ENCODE results near the gene NCAPG2.

Gene NCAPG2

GRCh38 chr7:158589653-158590052 is 115.0 kb downstream of the NCAPG2 start:
- DNase-seq: no peak

- no peak for DNase-seq
Measured at GRCh38 chr7:158588878-158589442, 115.6 kb downstream of the NCAPG2 start.

- DNase-seq: no peak
Measured at GRCh38 chr7:158588085-158588877, 116.3 kb downstream of the NCAPG2 start.

- DNase-seq: peak in 5 of 6 experiments; percentile 35 to 58 (median 50)
Measured at GRCh38 chr7:158587162-158588084, 117.2 kb downstream of the NCAPG2 start, which contains the start of gene PTPRN2. PTPRN2 (minus strand) TSS chr7:158587823.

GRCh38 chr7:158586499-158587161 is 118.0 kb downstream of the NCAPG2 start:
- DNase-seq: no peak

DNA sequence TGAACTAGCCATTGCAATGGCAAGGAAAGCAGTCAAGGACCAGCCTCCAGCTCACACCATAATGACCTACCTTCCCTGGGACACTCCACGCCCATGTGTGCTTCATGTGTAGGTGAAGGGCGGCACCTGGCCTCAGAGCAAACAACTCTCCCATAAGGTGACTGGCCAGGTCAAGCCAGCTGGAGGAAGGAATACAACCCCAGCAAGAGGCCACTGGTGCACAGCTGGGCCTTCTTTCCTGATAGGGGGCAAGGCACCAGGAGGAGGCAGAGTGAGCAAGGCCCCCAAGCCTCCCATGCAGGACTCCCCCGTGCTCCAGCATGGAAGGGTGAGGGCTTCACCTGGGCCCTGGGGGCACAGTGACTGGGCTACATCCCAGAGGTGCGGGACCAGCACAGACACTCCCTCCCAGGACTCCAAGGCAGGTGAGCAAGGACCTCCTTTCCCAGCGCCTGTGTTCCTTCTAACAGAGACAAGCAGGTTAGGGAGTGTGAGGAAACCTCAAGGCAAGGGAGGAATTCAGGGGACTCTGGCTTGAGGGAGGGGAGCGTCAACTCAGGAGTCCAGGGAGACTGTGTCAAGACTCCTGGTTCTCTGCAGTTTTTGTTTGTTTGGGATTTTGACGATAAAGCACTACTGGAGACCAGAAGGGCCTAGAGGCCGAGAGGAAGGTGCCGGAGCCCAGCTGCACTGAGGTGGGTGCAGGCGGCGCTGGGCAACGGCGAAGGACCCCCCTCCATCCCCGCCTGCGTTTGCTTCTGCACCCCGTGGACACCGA is 118.7 kb downstream of the NCAPG2 start:
- DNase-seq: no peak

GRCh38 chr7:158584407-158584806 is 120.2 kb downstream of the NCAPG2 start:
- DNase-seq: no peak

DNA sequence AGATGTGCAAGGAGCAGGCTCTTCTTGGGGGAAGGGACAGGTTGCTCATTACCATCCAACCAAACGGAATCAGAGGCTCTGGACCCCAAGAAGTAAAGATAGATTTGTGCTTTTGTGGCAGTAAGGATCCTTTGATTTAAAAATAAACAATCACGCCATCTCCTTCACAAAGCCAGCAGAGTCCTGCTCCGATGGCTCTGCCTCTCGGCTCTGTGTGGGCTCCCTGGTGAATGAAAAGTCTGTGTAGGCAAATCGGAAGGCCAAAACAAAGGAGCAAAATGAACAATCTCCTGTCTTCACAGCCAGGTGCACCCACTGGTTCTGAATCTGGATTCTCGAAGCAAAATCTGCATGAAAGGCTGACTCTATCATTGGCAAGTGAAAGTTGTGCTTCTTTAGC is 120.8 kb downstream of the NCAPG2 start:
- DNase-seq: no peak

DNA sequence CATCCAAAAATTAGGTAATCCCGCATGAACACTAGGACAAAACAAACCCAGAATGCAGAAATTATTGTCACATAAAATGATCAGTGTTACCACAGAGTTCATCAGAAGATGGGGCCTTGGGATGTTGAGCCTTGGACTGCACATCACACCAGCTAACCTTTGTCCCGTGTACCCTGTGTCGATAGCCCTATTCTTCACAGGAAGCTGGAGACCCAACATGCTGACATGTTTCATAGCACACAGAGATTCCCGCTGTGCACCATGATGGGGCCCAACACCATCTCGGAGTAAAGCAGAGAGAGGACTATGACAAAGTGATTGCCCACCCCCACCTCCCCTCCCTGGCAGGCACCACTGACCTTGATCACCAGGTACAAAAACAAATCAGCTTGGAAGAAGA is 121.5 kb downstream of the NCAPG2 start:
- no peak for DNase-seq

GRCh38 chr7:158582089-158582456 is 122.5 kb downstream of the NCAPG2 start:
- DNase-seq: no peak

GRCh38 chr7:158581440-158582088 is 123.0 kb downstream of the NCAPG2 start:
- no peak for DNase-seq
